NK-92 treated with Interleukin-12 subunit alpha and Interleukin-12 subunit beta, amount 100 ng/mL, for 24 hours (cell line): Measurements from ENCODE around the gene MAGEA9B.
"Not testable (repeated sequence)": the region's sequence is repeated elsewhere in the genome, so short reads cannot be mapped to it uniquely, and the experiment has no call there.

ENCODE experiments used
- DNase-seq: peaks from one replicate; lab custom pipeline; 2025; lab: John Stamatoyannopoulos, UW

Gene MAGEA9B

DNA sequence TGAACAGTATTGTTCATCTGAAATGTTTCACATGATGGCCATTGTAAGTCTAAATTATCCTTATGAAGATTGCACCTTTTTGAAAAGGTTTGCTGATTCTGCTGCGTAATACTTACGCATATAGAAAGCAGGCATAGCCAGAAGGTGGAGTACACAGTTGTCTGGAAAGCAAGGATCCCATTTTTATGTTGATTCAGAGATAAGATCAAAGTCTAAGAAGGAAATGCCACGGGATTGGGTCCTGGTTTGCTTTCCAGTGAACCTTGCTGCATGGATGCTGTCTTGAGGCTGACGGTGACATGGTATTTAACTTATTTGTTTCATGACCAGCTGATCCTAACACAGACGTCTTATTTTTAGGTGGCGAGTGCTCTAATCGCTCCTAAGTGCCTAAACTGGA, 15.5 kb downstream of the MAGEA9B start:
- DNase-seq = no peak

DNA sequence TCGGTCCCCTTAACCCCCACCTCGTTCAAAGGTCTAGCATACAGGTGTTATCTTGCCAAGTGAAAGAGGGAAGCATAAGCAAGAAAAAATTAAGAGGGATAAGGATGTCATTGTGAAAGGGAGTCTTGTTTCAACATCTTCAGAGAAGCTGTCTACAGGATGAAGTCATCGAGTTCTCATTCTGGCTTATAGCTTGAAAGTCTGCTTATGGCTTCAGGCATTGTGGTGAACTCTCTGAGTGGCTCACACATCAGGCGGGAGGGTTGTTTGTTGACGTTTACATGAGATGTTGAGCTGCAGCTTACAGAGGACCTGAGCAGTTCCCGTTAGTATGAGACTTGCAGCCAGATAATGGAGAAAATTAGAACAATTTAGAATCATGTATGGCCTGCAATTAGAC, 16.6 kb downstream of the MAGEA9B start:
- DNase-seq = no peak

DNA sequence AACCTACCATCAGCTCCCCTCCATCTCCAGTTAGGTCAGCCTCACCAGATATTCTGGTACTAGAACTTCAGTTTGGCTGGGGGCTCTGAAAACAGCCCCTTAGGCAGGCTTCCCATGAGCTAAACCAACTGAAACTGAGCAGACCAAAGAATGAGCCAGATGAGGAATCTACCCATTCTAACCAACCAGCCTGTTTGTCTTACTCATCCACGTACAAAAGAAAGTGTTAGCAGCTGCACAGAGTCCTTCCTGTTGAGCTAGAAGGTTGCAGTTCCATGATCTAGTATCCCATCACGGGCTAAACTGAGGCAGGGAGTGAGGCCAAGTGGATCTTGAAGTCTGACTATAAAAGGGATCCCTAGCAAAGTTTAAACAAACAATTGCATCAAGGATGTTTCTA, 17.5 kb downstream of the MAGEA9B start:
- DNase-seq = no peak

DNA sequence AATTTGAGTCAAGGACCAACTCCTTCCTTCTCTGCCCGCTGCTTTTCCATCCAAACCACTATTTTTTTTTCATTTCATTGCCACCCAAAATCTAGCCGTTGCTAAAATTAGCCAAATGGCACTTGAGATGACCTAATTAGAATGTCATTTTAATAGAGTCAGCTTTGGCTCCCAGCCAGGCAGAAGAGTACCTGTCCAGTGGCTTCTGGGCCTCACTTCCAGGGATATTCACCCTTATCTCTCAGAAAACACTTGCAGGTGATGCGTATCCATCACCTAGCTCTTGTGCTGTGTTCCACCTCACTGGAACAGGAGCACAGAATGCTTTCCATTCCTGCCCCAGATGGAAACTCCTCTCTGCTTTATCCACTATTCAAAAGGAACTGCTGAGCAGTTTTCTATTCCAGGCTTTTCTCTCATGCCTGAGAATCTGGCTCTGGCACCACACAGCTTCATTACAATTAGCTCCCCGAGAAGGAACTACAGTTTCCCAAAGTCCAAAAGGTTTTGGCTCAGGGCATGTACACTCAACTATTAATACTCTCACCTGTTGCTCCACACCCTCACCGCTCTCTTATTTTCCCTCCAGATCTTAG, 18.5 kb downstream of the MAGEA9B start:
- no peak for DNase-seq

DNA sequence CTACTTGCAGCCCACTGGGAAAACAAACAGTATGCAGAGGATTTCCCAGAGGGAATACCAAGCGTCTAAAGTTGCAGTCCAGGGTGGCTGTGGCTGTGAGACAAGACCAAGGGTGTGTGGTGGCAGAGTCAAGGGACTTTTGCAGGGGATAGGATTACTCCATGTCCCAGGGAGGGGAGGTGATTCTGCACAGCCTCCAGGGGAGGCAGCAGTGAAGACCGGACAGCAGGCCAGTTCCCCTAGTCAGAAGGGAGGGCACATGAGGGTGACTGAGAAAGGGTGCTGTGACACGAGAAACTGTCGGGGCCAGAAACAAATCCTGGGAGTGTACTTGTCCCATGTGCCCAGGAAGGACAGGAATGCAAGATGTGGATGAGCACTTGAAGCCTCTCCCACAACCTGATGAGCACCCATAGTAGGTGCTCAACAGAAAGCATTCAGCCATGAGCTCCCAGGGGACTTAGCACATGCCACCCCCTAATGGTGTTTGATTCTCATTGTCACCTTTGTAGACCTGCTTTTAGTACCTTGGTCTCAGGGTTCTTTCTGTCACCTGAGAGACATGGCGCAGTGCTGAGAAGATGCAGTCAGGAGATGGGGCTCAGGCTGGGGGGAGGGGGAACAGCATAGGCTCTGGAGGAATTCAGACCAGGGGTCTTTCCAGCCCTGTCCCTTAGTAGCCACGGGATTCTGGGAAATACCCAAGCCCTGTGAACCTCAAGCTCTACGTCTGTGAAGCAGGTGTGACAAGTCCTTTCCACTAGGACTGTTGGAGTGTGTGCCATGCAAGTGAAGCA, 19.4 kb downstream of the MAGEA9B start:
- no peak for DNase-seq

DNA sequence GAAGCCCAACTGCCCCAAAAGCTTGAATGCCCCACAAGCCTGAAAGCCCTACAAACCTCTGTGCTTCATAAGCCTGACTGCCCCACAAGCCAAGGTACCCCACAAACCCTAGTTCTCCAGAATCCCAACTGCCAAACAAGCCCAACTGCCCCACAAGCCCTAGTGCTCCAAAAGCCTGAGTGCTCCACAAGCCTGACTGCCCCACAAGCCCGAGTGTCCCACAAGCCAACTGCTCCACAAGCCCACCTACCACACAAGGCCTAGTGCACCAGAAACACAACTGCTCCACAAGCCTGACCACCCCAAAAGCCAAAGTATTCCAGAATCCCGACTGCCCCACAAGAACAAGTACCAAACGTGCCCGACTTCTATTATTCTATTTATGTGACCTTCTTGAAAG, 23.9 kb downstream of the MAGEA9B start:
- DNase-seq = no peak

DNA sequence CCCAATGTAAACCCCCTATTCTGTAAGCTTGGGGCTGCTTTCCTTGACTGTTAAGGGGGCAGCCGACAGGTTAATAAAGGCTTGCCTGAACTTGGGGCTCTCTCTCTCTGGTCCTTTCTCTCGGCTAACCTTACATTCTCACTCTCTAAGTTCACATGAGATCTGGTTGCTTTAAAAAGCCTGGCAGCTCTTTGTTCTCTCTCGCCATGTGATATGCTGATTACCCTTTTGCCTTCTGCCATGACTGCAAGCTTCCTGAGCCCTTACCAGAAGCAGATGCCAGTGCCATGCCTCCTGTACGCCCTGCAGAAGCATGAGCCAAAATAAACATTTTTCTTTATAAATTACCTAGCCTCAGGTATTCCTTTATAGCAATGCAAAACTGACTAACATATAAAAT, 32.0 kb downstream of the MAGEA9B start:
- not testable (repeated sequence) for DNase-seq

DNA sequence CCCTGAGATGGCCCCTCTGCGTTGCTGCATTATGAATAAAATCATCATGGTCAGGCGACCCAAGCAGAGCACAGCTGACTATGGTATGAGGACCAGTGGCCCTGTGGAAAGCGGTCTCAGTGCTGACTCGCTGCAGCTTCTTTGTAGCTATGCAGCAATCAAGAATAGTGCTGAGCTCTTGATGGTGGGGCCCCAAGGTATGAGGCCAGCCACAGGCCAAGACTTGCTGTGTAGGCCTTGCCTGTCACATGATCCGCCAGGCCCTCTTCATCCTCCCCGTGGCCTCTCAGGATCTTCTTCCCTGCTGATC, 35.4 kb downstream of the MAGEA9B start:
- not testable (repeated sequence) for DNase-seq

DNA sequence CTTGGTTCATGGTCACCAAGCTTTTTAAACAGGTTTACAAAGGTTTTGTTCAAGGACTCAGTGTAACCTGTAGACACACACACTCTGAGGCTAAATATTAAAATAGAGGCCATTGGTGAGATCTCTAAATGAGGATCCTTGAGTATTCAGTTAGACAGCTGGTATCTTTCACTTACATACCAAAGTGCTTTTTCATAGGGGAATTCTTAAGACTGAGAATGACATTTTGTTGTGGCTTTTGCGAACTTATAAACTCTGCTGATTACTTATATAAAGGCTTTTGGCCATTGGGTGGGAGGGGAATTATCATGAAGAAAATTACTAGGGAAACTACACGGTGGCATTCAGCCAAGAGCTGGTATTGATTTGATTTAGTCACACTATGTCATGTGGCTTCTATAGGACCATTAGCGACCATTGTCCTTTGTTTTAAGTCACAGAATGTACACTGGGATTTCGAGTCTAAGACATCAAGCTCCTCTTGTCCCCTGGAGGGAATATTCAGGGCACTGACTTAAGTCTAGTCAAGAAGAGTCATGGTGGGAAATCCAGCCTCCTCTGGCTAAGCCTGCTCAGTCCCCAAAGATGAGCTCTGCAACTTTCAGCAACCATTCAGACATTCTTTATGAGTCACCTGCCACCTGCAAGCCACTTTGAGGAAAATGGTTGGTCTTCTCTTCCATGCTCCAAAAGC, 35.9 kb downstream of the MAGEA9B start:
- DNase-seq = not testable (repeated sequence)

DNA sequence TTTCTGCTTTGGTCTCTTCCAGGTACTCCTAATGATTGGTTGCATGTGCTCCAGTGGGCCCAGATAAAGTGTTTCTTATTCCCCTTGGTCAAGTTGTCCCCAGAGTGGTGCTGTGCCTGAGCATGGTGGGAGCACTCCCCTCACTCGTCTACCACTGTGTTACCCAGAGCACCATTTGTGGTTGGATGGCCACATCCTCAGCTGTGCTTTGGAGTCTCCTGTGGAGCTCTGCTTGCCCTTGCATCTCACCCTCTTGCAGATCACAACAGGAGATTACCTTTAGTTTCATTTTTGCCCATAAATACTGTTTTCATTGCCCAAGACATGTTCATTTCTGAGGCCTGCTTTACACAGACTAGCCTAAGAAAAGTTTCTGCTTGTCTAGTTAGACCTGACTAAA, 36.8 kb downstream of the MAGEA9B start:
- not testable (repeated sequence) for DNase-seq

DNA sequence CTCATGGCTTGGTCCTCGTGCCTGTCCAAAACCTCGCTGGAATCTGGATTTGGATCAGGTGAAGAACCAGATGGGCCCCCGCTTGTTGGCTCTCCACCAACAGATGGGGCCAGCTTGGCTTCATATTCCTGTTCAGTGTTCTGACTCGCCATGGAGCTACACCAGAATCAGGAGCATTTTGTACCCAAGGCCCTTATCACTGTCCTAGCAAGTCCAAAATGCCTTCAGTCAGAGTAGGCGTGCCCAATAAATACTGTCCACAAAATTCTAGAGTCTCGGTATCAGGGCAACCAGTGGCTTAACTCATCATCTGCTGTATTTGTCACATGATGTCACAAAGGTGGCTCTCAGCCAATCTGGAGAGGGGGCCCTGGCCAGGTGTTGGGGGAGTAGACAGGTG, 37.6 kb downstream of the MAGEA9B start, which contains the start of gene HSFX3:
HSFX3 (minus strand) TSS at position 224 of the 400 bp plus-strand sequence; CDS start at position 152, 72 bp downstream.
- not testable (repeated sequence) for DNase-seq

DNA sequence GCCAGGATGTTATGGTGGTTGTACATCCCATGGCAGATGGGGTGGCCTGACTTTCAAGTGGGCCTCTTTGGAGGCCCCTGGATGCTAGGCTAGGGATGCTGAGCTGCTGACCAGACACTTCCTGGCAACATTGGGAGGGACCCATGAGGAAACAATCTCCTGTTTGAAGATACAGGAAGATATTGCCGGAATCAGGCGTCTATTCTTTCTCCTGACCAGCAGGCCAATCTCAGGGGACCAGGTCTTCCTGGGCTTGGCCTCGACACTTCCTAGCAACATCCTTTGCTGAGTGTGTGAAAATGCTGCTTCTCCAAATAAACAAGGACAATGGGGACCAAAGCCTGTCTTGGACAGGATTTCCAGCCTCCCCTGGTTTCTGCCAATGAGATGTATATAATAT, 39.5 kb downstream of the MAGEA9B start:
- not testable (repeated sequence) for DNase-seq

DNA sequence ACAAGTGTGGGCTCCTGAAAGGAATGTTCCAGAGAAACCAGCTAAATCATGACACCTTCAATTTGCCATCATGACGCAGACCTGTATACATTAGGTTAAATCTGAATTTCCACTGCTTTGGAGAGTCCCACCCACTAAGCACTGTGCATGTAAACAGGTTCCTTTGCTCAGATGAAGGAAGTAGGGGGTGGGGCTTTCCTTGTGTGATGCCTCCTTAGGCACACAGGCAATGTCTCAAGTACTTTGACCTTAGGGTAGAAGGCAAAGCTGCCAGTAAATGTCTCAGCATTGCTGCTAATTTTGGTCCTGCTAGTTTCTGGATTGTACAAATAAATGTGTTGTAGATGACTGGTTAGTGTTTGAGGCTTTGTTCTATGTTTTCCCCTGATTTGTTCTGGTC, 40.3 kb downstream of the MAGEA9B start:
- DNase-seq = not testable (repeated sequence)

DNA sequence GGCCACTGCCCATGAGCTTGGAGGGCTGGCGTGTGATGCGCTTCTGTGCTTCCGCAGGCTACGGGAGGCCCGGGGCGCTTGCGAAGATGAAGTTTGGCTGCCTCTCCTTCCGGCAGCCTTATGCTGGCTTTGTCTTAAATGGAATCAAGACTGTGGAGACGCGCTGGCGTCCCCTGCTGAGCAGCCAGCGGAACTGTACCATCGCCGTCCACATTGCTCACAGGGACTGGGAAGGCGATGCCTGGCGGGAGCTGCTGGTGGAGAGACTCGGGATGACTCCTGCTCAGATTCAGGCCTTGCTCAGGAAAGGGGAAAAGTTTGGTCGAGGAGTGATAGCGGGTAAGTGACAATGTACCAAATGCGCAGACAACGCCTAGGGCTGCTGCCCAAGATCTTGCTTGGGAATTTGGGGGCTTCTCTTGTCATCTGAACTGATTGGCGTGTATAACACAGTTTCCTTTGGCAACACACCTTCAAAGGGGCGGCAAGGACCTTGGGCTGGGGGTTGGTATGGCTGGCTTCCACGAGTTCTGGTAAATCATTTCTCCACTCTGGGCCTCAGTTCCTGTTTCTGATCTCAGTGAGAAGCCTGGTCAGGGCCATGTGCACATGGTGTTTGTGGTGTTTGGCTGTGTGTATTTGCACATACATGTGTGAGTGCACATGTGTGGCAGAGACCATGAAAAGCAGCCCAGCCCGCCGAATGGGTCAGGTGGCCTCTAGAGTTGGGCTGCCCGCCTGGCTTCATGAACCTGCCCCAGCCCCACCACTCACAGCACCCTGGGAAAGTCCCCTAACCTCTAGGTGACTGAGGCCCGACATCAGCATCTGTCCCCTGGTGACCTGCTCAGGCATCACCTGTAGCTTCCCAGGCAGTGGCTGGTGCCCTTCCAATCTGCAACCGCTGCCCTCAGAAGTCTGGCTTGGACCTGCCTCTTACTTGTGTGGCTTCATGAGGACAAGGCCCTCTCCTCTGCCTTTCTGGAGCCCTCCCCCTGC, 41.4 kb downstream of the MAGEA9B start:
- DNase-seq = not testable (repeated sequence)

DNA sequence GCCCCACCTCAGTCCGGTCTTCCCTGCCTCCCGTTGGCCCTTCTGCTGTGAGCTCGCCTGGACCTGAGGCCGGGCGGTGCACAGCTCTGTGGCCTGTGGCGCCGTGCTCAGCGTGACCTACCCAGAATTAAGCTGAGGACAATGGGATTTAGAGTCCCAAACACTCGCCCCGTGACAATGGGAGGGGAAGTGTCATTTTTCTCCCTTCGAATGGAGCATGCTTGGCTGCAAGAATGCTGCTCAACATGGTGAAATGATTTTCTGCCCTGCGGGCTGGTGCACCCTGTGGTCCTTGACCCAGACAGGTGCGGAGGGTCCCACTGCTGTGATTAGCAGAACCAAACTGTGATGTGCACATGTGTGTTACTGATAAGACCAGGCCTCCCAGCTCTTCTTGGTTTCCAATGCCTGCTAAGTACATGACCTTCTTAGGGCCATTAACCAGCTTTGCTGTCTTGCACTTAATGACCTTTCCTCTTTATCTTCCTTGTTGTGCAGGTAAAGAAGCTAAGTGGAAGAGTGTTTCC, 45.7 kb downstream of the MAGEA9B start:
- DNase-seq = no peak

DNA sequence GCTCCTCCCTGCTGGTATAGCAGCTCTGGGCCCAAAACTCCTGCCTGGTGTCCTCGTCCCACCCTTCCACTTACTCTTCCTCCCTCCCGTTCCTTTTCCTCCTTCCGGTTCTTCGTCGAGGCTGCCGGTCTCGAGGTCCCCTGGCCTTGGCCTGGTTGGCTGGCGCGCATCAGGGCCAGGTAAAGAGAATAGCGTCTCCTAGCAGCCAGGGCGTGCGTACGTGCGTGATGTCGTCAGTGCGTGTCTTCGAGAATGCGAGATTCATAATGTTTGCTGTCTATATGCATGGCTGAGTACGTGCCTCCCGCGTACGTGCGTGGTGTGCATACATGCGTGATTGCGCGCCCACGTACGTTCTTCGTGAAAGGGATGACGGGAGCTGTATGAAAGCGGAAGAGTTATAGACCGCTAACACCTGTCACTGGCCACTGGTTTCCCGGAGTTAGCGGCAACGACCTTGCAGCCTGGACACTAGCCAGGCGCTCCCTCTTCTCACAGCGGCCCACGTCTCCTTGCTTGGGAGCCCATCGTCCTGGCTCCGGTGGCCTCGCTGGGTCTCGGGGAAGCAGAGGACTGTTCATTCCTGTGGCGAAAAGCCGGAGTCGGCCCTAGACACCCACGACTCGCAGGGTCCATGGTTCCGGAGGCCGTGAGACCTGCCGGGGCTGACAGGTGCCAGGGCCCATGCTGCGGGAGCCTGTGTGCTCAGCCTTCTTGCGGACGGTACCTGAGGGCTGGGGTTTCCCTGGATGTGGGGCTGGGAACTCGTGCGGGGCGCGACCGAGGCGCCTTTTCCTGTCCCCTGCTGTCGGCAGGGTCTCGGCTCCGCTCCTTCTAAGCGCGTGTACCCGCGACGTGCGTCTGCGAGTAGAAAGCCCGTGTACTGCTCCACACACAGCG, 46.4 kb downstream of the MAGEA9B start, which contains the start of gene EOLA1:
EOLA1 (plus strand) TSS at position 392 of the 900 bp plus-strand sequence. CDS start 4,619 bp downstream, outside the sequence.
- peak; percentile 87 for DNase-seq

DNA sequence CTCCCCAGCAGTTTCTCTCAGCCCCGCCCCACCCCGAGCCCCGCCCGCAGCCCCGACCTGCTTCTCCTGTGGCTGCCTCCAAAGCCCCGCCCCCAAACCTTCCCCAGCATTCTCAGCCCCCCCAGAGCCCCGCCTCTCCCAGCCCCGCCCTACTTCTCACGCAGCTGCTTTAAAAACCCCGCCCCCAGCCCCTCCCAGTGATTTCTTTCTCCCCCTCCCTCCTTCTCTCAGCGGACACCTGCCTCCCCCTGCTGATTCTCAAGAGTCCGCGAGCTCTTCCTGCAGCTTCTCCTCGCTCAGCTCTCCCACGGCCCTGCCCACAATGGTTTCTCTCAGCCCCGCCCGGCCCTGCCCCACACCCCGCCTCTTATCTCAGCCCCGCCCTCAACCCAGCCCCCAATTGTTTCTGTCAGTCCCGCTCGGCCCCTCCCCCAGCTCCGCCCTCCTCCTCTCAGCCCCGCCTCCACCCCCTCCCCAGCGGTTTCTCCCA, 47.1 kb downstream of the MAGEA9B start:
- peak; percentile 87 for DNase-seq

DNA sequence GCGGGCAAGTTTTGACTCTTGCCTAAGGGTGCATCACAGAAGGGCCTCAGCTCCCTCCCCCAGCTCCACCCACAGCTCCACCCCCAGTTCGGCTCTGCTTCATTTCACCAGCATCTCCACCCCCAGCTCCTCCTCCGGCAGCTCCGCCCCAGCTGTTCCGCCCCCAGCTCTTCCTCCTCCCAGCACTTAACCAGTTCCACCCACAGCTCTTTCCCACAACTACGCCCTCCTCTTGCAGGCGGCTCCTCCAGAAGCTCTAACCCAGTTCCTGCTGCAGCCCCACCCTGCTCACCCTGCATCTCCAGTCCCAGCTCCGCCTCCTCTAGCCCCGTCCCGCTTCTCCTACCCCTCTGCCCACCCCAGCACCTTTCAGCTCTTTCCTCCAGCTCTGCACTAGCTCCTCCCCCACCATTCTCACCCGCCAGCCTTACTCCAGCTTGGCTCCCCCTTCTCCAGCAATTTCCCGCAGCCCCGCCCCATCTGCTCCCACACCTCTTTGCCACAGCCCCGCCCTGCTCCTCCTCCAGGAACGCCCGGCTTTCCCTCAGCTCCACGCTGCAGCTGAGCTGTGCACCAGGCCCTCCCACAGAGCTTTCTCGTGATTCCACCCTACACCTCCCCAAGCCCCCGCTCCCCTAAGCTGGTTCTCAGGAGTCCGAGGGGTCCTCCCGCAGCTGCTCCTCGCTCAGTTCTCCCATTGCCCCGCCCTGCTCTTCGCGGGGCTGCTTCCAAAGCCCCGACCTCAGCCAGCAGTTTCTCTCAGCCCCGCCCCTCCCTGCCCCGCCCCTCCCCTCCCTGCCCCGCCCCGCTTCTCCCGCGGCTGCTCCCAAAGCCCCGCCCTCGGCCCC, 47.8 kb downstream of the MAGEA9B start:
- peak; percentile 82 for DNase-seq

DNA sequence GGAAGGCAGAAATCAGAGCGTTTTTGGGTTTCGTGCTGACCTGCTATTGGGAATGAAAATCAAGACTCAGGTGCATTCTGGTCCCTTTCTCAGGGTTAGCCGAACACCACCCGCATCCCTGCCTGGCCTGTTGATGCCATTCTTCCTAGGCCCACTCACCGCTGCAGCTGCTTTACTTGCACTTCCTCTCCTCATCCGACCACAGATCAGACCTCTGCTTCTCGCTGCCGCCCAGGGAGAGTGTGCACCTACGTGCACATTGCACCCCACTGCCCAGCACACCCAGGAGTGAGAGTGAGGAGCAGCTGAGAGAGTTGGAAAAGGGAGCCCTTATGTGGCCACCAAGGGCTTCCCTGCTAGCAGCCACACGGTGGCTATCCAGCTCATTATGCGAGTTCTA, 49.8 kb downstream of the MAGEA9B start:
- not testable (repeated sequence) for DNase-seq
